Measurements from ENCODE around the gene TCF7L1. TPM values are rescaled to one million over a fixed set of nuclear protein-coding genes. Genes with fewer than 3 reads are reported as not detected.

Gene TCF7L1
- total and polyA plus RNA-seq, 9 of the 15 experiments (the other 6 are each of a cell fraction or from before 2014, with no cell fraction given), result 0.03 to 0.11 (median 0.07) TPM; not detected in 5

- TF ChIP-seq RAD21 (CRISPR knock-in tag; conservative IDR thresholded peaks at IDR 0.05 in 1 of 2, IDR thresholded peaks at IDR 0.05 in 1 of 2) (no peak; a peak in 1 of 4 replicates), KLF1 (tag; IDR thresholded peaks at IDR 0.05) (no peak), TCF7L2 (IDR thresholded peaks at IDR 0.05; ENCODE audit: low read depth, low read length) (no peak), NCOA6 (IDR thresholded peaks at IDR 0.05) (no peak), FOXM1 (IDR thresholded peaks at IDR 0.05; ENCODE audit: low read depth) (no peak), FOXM1 (CRISPR knock-in tag; IDR thresholded peaks at IDR 0.05; ENCODE audit: low read depth) (no peak), KDM1A (IDR thresholded peaks at IDR 0.05) (no peak), BHLHE40 (IDR thresholded peaks at IDR 0.05; ENCODE audit: low read length) (peak; percentile 46; the same call in 1 of the 2 replicates), CBX2 (IDR thresholded peaks at IDR 0.05; ENCODE audit: insufficient read depth, low read length, poor library complexity, severe bottlenecking) (no peak), ZNF133 (CRISPR knock-in tag; IDR thresholded peaks at IDR 0.05) (0 out of 2 replicates have a peak, but pooled peaks have one; percentile 24), ZNF695 (CRISPR knock-in tag; IDR thresholded peaks at IDR 0.05) (no peak), ZNF274 (IDR thresholded peaks at IDR 0.05; ENCODE audit: borderline replicate concordance, low read depth, low read length) (no peak)
- TF ChIP-seq, protein P1, sequence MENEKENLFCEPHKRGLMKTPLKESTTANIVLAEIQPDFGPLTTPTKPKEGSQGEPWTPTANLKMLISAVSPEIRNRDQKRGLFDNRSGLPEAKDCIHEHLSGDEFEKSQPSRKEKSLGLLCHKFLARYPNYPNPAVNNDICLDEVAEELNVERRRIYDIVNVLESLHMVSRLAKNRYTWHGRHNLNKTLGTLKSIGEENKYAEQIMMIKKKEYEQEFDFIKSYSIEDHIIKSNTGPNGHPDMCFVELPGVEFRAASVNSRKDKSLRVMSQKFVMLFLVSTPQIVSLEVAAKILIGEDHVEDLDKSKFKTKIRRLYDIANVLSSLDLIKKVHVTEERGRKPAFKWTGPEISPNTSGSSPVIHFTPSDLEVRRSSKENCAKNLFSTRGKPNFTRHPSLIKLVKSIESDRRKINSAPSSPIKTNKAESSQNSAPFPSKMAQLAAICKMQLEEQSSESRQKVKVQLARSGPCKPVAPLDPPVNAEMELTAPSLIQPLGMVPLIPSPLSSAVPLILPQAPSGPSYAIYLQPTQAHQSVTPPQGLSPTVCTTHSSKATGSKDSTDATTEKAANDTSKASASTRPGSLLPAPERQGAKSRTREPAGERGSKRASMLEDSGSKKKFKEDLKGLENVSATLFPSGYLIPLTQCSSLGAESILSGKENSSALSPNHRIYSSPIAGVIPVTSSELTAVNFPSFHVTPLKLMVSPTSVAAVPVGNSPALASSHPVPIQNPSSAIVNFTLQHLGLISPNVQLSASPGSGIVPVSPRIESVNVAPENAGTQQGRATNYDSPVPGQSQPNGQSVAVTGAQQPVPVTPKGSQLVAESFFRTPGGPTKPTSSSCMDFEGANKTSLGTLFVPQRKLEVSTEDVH (IDR thresholded peaks at IDR 0.05; ENCODE audit: low read depth, partially characterized antibody), result no peak
- TF ChIP-seq, protein P2, sequence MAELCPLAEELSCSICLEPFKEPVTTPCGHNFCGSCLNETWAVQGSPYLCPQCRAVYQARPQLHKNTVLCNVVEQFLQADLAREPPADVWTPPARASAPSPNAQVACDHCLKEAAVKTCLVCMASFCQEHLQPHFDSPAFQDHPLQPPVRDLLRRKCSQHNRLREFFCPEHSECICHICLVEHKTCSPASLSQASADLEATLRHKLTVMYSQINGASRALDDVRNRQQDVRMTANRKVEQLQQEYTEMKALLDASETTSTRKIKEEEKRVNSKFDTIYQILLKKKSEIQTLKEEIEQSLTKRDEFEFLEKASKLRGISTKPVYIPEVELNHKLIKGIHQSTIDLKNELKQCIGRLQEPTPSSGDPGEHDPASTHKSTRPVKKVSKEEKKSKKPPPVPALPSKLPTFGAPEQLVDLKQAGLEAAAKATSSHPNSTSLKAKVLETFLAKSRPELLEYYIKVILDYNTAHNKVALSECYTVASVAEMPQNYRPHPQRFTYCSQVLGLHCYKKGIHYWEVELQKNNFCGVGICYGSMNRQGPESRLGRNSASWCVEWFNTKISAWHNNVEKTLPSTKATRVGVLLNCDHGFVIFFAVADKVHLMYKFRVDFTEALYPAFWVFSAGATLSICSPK (IDR thresholded peaks at IDR 0.05; ENCODE audit: borderline replicate concordance), result no peak; the same call in 1 of the 2 replicates
These were observed 221.3 kb downstream of the TCF7L1 start, which contains the start of the genes ELMOD3 and RETSAT (continued) for GRCh38 chr2:85354286-85355072.

Measured in K562 (cell line).